Hypothalamus (tissue), 51 donors: ENCODE data around the gene LIN7C.
"Not testable (repeated sequence)": the region's sequence is repeated elsewhere in the genome, so short reads cannot be mapped to it uniquely, and the experiment has no call there.

Source experiments
- DNase-seq, 51 donors: peaks; one replicate each; lab custom pipeline; 2025; lab: John Stamatoyannopoulos, UW

The LIN7C gene

DNA sequence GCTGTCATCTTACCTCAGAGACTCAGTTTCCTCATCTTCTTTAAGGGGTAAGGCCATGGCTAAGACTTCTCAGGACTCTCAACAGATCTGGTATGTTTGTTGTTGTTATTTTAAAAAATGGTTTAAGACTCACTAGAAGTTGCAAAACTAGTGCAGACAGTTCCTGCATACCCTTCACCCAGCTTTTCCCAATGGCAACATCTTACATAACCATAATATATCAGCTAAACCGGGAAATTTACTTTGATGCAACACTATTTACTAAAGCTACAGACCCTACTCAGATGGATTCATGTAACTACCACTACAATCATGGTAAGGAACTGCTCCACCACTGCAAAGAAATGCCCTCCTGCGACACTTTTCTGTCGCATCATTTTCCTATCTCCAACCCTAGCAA lies 54.4 kb downstream of the LIN7C start:
- DNase-seq = no peak

DNA sequence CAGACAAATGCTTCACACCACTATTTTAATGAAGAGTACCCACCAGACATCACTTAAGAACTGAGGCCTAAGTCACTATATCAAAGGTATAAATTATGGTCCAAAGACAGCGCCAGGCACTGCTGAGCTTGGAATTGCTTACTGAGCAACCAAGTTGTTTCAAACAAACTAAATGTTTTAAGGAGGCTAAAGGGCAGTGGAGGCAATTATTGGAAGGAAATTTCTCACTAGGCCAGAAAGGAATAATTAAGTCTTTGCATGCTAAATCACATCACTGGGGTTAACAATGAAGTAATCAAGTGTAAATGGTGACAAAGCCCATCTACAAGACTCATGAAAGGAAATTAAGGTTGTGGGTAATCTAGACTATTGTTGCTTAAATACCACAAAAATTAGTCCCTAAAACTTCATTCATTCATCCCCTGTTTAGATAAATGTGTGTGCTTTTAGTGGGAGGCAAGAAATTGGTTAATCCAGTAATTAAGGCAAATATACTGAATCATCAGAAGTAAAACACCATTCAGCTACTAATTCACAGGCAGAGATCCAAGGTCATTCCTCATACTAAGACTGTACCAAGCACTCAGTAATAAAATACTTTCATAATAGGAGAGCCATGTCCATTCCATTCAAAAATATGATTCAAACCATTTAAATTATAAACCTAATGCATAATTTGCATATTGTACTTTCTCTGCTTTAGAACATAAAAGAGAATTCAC lies 55.2 kb downstream of the LIN7C start:
- no peak for DNase-seq

GRCh38 chr11:27448184-27448540 lies 58.4 kb downstream of the LIN7C start:
- DNase-seq = not testable (repeated sequence)

DNA sequence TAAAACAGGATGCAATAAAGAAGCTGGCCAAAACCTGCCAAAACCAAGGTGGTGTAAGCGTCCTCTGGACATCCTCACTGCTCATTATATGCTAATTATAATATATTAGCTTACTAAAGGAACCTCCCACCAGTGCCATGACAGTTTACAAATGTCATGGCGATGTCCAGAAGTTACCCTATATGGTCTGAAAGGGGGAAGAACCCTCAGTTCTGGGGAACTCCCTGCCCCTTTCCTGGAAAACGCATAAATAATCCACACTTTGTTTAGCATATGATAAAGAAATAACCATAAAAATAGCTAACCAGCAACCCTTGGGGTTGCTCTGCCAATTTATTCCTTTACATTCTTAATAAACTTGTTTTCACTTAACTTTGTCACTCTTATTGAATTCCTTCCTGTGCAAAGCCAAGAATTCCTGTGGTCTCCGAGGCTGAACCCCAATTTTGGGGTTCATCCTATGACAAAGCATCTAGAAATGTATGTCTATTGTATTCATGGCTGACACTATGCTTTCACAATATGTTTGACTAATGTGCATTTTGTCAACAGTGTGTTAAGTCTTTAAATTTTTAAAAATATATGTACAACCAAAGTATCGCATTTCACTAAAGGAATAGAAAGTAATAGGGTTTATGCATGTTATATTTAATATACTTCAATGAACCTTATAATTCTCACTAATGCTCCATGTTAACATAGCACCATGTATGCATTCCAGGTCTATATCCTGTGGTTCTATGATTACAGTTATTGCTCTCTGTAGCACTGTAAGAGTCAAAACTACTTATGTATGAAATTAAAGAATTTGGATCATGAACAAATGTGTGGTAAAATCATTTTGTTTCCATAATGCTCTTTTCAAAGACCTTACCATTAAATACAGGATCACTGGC lies 59.0 kb downstream of the LIN7C start:
- no peak for DNase-seq

DNA sequence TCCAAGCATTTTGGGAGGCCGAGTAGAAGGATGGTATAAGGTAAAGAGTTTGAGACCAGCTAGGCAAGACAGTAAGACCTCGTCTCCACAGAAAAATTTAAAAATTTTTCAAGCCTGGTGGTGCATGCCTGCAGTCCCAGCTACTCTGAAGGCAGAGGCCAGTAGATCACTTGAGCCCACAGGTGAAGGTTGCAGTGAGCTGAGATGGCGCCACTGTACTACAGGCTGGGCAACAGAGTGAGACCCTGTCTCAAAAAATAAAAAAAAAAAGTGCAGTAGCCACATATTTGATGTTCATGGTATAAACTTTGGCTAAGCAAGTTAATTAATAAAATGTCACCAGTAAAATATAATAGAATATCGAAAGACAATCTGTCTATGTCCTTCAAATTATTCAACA lies 60.9 kb downstream of the LIN7C start:
- no peak for DNase-seq

DNA sequence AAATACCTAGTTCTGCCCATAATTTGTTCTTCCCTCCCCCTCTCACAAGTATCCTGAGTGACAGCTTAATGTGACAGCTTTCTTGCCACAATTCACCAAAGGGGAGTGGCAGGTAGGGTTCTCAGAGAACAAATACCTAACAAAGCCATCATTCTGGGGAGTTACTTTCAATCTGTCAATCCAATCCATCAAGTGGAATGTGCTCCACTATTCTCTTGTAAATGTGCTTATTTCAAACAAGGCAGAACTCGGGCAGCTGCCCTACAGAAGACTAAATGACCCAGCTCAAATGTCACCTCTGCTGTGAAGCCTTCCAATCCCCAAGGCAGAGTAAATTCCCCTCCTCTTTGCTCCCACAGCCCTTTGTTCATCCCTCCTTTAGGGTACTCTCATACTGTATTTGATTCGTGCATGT lies 61.8 kb downstream of the LIN7C start:
- DNase-seq = peak in 1 of 51 donors; percentile 12
